HG03342 (cell line): Measurements from ENCODE around the gene STARD5.
"Not testable (repeated sequence)": the region's sequence is repeated elsewhere in the genome, so short reads cannot be mapped to it uniquely, and the experiment has no call there.

Source experiments
- ATAC-seq: cut with Tn5 transposase; IDR thresholded peaks from one replicate; pipeline ENCODE4 v1.9.1; 2021; ENCODE audit warnings: mild to moderate bottlenecking, moderate library complexity; ENCODE audit not compliant: unreplicated experiment

STARD5 gene

DNA sequence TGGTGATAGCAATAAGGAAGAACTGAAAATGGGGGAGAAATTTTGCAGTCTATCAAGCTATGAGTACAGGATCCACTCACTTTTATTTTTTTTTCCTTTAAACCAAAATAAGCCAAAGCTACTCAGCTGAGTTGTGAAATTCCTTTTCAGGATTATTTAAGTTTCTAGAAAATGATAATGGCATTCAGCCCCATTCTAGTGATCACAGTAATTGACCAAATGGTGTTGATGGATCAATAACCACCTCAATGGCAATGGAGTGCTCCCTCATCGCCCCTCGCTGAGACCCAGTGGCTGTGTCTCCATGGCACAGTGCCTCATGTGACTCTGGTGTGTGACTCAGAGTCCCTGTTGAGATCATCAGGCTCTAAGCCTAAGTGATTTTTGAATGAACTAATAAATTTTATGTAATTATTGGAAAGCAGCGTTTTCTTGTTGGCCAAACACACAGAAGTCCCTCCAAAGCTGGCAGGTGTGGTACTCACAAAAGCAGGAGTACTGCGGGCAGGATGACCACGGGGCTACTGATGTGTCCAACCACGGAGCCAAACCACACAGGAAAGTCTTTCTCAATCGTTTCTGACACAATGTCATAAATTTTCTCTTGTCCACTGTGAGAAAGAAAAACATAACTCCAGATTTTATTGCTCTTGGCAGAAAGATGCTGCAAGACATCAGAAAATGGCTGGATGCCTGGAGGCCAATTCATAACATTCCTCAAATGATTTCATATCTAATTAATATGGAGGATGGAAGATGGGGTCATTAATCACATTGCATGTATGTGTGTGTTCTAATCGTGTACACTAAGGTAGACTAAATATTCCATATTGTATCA, 14.4 kb upstream of the STARD5 start:
- no peak for ATAC-seq

DNA sequence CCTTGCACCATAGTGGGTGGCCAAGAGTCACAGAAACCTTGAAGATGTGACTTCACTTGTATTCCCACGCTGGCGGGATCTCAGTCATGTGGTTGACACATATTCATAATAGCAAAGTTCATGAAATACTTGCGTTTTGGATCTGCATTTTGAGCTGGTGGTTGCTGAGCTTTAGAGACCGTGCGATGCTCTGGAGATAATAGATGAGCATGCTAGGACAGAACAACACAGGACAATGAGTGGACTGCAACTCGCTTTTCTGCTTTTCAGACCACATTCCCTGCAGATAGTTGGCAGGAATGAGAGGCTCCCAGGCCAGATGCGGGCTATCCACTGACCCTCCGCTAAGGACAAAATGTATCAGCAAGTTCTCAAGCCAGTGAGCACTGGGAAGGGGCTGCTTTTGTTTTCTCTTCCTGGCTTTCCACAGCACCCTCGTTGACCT, 13.8 kb upstream of the STARD5 start:
- ATAC-seq: no peak

DNA sequence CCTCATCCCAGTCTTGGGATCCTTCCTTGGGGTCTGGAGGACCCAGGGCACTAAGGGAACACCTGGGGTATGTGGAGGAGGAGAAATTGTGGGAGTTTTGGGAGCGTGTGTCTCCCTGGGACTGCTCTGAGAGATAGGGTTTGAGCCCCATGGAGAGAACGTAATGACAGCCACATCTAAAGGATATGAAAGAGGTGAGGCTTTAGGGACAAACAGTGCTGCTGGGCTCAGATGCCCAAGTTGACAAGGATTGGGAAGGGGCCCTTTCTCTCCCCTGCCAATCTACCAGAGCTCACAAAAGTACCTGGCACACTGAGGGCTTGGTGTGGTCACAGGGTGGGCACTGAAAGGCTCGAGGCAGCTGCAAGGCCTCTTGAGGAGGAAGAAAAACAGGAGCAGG, 13.3 kb upstream of the STARD5 start:
- ATAC-seq: no peak

DNA sequence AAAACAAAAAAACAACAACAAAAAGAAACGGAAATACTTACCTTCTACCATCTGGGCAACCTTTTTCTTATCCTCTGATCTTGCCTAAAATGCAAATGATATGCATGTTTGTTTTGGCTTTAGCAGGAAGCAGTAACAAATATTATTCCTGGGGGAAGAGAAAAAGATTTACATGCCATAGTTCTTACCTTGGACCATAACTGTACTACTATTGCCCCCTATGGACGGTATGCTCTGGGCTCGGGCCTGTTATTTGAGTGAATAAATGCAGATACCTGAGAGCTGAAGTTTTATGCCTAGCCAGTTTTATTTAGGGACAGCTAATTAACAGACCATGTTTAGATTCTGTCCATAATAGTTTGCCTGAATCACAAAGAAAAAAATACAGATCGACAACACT, 12.6 kb upstream of the STARD5 start:
- no peak for ATAC-seq

DNA sequence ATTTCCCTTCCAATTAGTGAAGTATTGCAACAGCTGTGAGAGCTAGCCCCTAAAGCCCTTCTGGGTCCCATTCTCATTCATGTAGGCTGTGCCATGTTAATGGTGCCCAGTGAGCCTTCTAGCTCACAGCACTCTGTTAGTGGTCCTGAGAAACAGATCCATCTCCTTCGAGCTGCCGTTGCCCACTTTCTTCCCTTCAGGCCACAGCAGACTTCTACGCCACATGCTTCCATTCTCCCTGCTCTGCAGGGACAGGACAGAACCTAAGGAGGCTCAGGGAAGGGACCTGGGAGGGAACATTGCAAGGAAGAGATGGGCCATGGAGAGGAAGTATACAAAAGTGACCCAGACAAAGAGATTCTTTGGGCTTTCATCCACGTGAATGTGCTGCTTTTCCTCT, 11.7 kb upstream of the STARD5 start:
- no peak for ATAC-seq

DNA sequence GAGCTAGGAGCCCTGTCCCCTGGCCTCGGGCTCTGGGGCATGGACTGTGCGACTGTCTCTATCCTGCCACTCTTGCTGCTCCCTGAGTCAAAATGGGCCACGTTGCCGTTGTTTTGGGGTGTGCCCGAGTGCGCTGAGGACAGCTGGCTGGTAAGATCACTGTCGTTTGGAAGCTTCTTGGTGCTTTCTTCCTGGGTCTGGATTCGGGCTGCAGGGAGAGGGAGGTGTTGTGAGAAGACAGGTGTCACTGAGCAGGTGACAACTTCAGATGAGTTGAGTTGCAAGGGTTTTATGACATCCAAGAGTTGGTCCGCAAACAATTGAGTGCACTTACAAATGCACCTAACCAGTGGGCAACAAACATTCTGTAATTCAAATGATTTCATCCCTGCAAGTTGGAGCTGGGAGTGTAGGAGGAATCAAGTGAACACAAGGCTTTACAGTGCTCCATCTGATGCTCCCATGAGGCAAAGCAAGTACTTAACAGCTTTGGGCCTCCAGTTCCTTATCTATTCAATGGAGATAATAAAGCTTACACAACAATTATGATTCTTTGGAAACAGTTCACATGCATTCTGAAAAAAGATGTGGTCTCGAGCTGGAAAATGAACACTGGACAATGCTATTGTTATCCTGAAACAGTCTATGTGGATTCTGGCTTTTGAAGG, 11.0 kb upstream of the STARD5 start:
- no peak for ATAC-seq

DNA sequence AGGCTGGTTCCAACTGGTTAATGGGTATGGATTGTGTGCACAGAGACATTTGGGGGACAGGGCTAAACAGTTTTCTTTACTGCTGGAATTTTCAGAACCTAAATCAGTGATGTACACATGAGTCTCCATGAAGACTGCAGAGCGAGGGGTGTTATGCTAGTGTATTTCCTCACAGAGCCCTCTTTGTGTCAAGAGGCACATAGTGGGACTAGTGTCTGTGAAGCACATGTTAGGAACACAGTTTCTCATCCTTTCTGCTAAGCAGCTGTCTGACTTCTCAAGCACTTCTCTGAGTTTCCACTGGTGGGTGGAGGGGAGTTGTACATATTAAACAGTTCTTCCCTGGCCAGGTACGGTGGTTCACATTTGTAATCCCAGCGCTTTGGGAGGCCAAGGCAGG, 9.4 kb upstream of the STARD5 start:
- ATAC-seq: no peak

DNA sequence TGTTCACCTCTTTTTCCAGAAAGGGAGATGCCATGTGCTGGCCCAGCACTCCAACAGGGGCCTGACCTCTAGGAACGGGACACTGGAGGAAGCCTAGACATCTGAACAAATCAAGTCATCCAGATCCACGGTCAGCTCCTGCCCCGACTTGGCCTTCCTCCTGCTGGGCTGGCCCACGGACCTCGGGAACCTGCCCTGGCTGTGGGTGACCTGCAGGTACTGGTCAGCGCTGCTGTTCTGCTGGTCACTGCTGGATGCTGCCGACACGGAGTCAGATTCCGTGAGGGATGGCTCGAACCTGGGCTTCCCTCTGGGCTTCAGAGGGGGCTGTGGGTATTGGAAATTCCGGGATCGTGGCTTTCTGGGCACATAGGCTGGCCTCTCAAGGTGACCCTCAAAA, 8.4 kb upstream of the STARD5 start:
- ATAC-seq: no peak

DNA sequence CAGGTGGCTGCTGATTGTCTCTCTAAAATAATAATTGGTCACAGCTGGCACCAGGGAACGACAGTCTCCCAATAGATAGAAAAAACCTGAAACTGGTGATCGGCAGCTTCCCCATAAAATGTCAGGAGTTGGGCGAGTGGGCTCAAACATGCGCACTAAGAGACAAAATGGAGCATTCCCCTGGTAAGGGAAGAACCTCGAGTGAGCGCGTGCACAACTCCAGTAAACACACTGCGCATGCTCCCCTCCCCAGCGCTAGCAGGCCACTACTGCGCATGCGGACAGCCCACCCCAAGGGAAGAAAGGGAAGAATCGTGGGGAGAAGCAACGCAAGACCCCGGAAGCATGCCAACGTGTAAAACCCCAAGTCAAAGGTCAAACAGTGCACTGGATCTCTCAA, 7.7 kb upstream of the STARD5 start:
- no peak for ATAC-seq

DNA sequence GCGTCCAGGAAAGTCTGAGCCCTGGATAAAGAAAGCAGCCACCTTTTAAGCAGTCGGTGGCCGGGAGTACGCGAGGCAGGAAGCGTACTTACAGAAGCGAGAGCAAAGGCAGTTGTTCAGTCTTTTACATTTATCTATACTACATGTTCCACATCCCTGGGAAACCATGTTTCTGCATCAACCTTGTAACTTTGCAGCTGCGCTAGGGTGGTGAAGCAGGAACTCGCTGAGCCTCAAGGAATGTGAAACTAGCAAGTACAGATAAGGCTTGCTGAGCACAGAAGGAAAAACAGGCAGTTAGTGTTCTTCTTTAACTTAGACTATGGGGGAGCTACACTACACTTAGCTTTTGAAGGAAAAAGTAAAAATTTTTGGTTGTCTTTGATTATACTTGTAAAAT, 7.2 kb upstream of the STARD5 start:
- not testable (repeated sequence) for ATAC-seq

DNA sequence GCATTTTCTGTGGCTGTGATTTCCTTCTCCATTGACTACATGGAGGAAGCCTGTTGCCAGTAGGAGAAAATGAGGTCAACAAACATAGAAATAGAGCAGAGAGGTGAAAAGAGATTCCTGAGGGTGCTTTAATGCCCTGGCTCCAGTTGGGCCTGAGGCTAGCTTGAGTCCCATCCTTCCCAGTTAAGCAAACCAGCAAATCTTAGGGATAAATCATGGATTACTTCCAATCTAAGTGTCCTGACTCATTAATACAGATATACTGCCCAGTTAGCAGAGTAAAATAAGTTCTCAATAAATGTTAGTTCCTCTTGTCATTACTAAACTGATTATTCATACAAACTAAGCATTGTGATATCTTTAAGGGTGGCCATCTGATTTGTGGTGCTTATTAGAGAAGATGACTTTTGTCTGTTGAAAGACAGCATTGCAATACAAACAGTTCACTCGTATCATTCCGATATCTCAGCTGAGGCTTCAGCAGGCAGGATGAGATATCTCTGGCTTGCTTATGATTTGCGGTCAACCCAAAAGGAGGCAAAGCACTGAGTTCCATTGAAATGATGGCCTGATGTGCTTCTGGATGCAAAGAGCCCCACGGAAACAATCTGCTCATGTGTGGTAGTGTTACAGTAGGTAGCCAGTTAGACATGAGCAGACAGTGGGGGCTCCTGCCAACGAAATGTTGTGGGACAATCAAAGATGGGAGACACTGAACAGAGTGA, 6.6 kb upstream of the STARD5 start:
- ATAC-seq: no peak

DNA sequence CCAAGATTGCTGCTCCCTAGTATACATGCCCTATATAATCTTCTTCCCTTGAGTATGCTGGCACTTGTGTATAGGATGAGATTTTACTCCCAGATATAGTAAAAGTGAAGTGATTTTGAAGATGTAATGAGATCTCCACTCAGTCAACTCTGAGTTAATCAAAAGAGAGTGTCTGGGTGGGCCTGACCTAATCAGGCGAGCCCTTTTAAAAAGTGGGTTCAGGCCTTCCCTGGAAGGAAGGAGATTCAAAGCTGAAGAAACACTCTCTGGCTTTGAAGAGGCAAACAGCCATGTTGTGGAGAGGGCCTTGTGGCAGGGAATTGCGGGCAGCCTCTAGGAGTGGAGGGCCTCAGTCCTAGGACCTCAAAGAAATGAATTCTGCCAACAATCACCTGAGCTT, 5.5 kb upstream of the STARD5 start:
- ATAC-seq: no peak

DNA sequence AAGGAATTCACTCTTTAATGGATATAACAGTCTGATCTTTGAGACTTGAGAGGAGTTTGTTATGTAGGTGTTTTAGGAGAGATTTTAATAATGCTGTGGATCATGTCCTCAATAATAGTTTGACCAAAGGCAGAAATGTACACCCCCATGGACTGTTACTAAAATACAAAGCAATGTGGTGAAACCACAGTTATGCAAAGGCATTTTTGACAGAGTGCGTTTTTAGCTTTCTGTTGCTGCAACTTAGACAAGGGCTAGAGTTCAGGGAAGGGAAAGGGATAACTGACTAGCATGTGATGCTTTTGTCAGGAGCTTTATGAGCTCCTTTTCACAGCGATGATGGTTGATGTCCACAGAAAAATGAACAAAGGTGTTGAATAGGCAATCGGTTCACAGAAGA, 3.6 kb upstream of the STARD5 start:
- ATAC-seq: no peak

DNA sequence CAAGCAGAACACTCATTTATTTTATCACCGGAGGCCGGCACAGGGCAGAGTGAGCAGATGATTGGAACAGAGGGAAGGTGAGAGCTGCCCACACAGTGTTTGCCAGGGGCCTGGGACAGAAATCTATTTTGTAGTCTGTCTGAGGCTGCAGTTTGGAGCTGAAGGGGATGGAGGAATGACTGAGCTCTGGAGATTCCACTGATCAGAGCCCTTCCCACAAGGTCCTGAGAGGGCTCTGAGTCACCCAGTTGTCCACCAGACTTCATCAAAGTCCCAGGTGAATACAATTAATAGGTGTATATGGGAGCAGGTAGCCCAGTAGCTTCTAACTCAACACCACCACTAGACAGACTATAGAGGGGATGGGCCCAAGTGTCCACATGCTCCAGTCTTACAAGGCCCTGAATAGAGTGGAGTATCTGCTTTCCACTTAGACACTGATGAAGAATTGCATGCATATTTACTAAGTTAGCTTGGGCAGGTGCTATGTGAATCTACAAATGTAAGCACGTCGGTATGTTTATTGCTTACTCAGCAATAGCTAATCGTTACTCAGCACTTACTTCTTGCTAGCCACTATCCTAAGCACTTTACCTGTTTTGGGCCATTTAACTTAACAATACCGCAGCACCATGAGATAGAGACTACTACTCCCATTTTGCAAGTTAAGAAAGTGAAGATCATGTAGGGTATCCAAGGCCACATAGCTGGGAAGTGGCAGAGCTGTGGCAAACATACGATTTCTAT, 2.7 kb upstream of the STARD5 start:
- no peak for ATAC-seq

DNA sequence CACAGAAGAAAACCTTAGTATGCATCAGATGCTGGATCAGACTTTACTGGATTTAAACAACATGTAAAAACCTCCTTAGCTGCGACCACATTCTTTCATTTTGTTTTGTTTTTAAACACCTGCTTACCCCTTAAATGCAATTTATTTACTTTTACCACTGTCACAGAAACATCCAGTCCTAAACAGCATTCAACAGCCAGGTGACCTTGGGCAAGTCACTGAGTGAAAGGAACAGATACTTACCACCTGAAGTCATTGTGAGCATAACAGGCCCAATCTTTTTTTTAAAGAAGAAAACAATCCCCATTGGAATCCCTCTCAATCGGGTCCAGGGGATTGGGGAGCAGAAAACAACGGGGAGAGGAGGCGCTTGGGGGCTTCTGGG, 390 bp downstream of the STARD5 start:
- ATAC-seq: peak; percentile 10

DNA sequence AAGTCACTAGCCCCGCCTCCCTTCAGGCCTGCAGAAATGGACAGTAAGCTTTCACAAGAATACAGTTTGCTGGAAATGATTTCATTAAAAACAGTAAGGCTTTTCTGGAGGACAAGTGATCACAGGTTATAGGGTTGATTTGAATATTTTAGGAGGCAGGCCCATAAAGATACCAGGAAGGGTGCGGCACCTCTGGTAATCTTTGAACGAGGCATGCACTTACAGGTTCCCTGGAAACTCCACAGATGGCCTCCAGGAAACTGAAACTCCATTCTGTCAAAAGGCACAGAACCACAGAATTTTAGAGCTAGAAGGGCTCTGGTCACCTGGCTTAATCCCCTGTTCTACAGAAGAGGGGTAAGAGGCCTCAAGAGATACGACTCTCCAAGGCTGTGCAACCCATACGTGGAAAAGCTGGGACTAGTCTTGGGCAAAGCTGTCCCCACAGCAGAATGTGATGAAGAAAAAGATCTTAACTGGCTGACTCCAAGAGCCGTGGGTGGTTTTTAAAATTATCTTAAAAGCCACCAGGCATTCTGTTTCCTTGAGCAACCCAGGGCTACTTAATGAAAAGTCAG, 1.2 kb downstream of the STARD5 start:
- no peak for ATAC-seq

DNA sequence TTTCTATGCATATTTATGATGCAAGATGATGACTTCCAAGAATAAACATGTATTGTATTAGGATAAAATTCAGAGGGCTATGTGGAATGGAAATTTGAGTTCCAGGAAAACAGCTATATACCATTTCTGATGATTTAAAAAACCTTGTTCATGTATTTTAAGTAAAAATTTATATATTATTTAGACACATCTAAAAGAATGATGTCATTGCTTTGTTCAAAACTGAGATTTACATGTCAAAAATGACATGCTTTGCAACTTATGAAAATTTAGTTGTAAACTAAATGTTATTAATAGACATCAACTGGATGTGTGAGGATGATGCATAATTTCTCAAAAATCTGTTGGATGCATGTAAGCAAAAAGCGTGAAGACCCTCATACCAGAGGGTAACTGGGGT, 2.3 kb downstream of the STARD5 start:
- ATAC-seq: no peak

DNA sequence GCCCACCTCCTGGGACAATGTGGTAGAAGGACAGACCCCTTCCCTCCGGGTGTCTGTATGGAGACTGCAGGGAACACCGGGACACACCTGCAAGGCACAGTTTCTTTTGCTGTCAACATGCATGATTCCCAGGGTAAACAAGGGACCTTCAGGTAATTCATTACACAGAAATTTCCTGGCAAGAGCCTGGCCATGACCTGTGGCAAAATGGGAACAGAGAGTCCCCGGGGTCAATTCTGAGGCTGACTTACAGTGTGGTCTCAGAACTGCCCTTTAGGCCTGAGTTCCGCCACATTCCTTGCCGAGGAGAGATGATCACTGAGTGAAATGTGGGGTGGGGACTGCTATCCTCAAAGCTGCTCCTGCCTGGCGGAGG, 6.3 kb downstream of the STARD5 start:
- ATAC-seq: no peak

DNA sequence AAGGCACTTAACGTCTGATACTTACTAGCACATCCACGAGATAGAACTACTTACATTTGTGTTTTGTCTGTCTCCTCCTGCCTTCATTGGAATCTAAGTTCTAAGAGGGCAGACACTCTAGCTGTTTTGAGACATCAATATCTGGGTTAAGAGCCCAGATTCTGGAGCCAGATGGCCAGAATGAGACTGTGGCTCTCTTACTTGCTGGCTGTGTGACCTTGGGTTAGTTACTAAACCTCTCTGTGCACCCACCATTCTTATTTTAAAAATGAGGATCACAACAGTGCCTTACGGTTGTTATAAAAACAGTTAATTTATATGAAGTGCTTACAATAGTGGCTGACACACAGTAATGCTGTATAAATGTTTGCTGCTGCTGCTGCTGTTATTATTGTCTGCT, 7.7 kb downstream of the STARD5 start:
- ATAC-seq: no peak

DNA sequence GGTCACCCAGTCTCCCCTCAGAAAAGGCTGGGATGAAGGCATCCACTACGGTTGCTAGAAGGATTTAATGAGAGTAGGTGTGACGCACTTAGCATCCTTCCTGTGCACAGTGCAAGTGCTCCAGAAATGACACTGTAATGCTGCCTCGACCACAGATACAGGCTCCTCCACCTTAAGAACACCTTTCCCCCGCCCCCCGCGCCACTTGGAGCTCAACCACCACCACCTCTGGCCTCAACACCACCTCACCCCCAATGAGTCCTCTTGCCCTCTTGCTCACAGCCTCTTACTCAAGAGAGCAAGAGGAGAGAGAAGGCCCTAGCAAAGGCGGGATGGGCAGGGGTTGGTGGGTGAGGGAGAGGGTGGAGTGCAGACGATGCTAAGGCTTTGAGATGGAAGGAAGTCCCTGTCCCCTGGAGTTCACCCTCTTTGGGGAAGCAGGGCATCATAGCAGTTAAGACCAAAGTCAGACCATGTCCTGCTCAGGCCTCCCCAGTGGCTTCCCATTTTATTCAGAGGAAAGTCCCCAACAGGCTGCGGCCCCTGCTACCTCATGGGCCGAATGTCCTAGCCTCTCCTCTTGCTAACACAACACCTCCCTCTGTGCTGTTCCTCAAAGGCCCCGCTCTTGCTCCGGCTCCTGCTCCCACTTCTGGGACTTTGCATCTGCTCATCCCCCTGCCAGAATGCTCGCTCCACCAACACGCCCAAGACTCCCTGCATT, 8.3 kb downstream of the STARD5 start:
- ATAC-seq: no peak
